Effector memory CD8-positive, alpha-beta T cell (primary cell): ENCODE results near the gene CAT.

Source experiments
- ATAC-seq: fragments of 150-1000 bp; cut with Tn5 transposase; replicated peaks from 2 replicates; pipeline ENCODE4 v1.10.0; 2021; ENCODE audit warnings: mild to moderate bottlenecking, moderate library complexity
- DNase-seq, 3 experiments: peaks; one replicate each; pipeline ENCODE4 v3.0.0; 2021
- H3K27ac Mint-ChIP-seq, 2 donors: one replicate each; pipeline ENCODE4 v1.8.0; 2022; ENCODE audit warnings: mild to moderate bottlenecking in 2 of 2, mixed read lengths in 2 of 2, moderate library complexity in 2 of 2
- H3K27me3 Mint-ChIP-seq, 2 donors: one replicate each; pipeline ENCODE4 v1.8.0; 2022; ENCODE audit warnings: mixed read lengths in 2 of 2
- H3K36me3 Mint-ChIP-seq: one replicate; pipeline ENCODE4 v1.8.0; 2022; ENCODE audit warnings: mild to moderate bottlenecking, moderate library complexity, mixed read lengths; ENCODE audit not compliant: insufficient read depth
- H3K4me1 Mint-ChIP-seq, 2 donors: one replicate each; pipeline ENCODE4 v1.8.0; 2022; ENCODE audit warnings: low read depth in 2 of 2, mixed read lengths in 2 of 2
- H3K4me3 Mint-ChIP-seq, 2 donors: one replicate each; pipeline ENCODE4 v1.8.0; 2022; ENCODE audit warnings: mild to moderate bottlenecking in 2 of 2, mixed read lengths in 2 of 2, moderate library complexity in 2 of 2
- H3K9me3 Mint-ChIP-seq, 2 donors: one replicate each; pipeline ENCODE4 v1.8.0; 2022; ENCODE audit warnings: mixed read lengths in 2 of 2

CAT gene

GRCh38 chr11:34514597-34514996, 75.9 kb downstream of the CAT start:
- no peak for ATAC-seq
- Mint-ChIP-seq H3K4me1 (no peaks in the 10 kb centered on the region), H3K36me3 (no peaks in the 10 kb centered on the region), H3K27ac (no peak overlapping the region), H3K4me3 (no peak overlapping the region), H3K27me3 (peaks cover 10 to 20% of the 10 kb centered on the region in 2 donors), H3K9me3 (no peaks in the 10 kb centered on the region)
- no peak for DNase-seq

DNA sequence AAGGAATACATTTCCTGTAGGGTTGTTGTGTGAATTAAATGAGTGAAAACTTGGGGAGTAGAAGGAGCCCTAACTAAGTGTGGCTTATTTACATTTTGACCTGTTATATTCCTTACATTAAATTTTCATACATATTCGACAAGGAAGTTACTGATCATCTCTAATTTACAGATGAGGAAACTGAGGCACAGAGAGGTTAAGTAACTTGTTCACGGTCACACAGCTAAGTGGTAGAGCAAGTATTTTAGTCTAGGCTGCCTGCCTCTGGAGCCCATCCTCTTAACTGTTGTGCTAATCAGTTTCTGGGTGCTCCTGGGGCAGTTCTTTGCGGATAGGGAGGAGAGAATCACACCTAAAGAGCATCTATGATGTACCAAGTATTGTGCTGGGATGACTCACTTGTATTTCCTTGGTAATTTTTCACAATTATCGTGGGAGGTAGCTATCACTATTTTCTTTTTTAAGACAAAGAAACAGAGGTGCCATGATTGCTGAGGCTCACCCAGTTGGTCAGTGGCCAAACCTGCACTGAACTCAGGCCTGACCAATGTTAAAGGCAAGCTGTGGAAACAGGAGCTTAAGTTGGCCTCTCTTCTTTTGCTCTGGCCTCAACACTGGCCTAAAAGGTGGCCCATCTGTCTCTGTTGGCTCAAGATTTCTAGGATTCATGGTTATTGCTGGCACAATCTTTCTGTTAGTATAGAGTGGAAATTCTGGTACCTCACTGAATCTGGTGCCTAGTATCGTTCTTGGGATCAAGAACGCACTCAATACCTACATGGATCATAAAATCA, 77.7 kb downstream of the CAT start:
- Mint-ChIP-seq H3K36me3 (no peaks in the 10 kb centered on the region), H3K4me1 (no peaks in the 10 kb centered on the region), H3K4me3 (no peak overlapping the region), H3K27ac (no peak overlapping the region), H3K9me3 (no peaks in the 10 kb centered on the region), H3K27me3 (peaks cover 10 to 20% of the 10 kb centered on the region in 2 donors)
- DNase-seq: no peak
- no peak for ATAC-seq

DNA sequence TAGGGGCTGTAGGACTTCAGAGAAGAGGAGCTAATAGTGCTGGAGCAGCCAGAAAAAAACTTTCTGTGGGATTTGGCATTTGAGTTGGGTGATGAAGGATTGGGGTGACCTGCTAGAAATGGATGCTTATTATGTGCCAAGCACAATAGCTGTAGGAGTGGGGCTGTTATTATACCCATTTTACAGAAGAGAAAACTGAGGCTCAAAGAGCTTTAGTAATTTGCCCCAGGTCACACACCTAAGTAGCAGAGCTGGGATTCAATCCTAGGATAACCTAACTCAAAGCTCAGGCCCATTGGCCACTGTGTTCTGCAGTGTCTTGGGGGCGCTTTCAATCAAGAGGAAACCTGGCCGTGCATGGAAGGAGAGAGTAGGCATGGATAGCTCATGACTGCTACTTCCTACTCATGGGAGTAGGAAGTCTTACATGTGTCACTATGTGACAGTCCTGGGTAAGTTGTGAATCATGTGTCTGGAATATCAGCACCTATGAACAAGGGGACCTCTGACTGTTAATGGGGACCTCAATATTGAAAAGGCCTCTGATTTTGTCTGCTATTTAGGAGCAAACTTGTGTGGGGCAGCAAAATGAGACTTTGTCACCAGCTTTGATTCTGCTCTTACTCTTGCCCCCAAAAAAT, 81.0 kb downstream of the CAT start:
- H3K36me3 Mint-ChIP-seq: no peaks in the 10 kb centered on the region
- no peak for ATAC-seq
- peaks cover 6 to 14% of the 10 kb centered on the region in 2 donors for H3K27me3 Mint-ChIP-seq
- H3K4me3 Mint-ChIP-seq: no peak overlapping the region
- H3K9me3 Mint-ChIP-seq: no peaks in the 10 kb centered on the region
- no peak for DNase-seq
- H3K4me1 Mint-ChIP-seq: no peaks in the 10 kb centered on the region
- no peak overlapping the region for H3K27ac Mint-ChIP-seq

GRCh38 chr11:34521265-34521664, 82.5 kb downstream of the CAT start:
- Mint-ChIP-seq H3K27me3 (peaks cover 8 to 18% of the 10 kb centered on the region in 2 donors), H3K36me3 (no peaks in the 10 kb centered on the region), H3K4me3 (no peak overlapping the region), H3K9me3 (no peaks in the 10 kb centered on the region), H3K4me1 (peaks cover 0 to 2% of the 10 kb centered on the region in 2 donors), H3K27ac (no peak overlapping the region)
- no peak for DNase-seq
- ATAC-seq: no peak
